Measurements from ENCODE around the gene GRB2. TPM values are rescaled to one million over a fixed set of nuclear protein-coding genes. Genes with fewer than 3 reads are reported as not detected.
A peak's percentile ranks its signal among the peaks of the same experiment; 100 is the strongest.

The GRB2 gene
- total and polyA plus RNA-seq, 10 of the 15 experiments (the other 5 are each of a cell fraction or from before 2014, with no cell fraction given): 113 to 268 (median 158) TPM

DNA sequence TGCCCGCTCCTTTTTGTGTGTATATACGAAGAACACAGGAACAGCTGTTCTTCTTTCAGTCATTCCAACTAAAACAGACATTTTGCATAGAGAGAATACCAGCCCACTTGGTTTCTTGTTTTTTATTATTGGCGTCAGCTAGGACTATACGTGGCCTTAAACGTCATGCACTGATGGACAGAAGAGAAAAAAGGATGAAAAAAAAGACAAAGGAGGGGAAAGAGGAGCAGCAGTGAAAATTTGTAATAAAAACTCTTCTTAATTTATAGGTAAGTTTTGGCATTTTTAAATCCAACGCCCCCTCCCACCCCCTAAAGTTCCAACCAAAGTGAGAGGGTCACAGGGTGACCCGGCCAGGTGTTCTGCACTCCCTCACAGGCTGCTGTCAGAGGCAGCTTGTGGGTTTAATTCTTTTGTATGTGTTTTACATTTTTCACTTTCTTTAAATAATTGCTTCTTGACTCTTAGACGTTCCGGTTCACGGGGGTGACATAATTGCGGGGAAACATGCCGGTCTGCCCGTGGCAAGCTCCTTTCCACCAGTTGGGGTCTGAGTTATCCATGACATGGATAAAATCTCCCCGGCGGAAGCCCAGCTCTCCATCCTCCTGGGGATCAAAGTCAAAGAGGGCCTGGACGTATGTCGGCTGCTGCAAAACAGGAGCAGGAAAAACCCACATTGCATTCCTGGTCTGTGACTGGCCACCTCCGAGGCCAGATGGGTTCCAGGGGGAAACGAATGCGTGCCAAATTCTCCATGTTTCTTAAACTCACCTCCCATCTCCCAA is 85.4 kb downstream of the GRB2 start (continued):
- TF ChIP-seq, protein P1, sequence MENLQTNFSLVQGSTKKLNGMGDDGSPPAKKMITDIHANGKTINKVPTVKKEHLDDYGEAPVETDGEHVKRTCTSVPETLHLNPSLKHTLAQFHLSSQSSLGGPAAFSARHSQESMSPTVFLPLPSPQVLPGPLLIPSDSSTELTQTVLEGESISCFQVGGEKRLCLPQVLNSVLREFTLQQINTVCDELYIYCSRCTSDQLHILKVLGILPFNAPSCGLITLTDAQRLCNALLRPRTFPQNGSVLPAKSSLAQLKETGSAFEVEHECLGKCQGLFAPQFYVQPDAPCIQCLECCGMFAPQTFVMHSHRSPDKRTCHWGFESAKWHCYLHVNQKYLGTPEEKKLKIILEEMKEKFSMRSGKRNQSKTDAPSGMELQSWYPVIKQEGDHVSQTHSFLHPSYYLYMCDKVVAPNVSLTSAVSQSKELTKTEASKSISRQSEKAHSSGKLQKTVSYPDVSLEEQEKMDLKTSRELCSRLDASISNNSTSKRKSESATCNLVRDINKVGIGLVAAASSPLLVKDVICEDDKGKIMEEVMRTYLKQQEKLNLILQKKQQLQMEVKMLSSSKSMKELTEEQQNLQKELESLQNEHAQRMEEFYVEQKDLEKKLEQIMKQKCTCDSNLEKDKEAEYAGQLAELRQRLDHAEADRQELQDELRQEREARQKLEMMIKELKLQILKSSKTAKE (IDR thresholded peaks at IDR 0.05; ENCODE audit: low read depth, poor library complexity, severe bottlenecking): no peak
- TF ChIP-seq KDM1A (IDR thresholded peaks at IDR 0.05; ENCODE audit: borderline replicate concordance) (no peak), SUZ12 (IDR thresholded peaks at IDR 0.05; ENCODE audit: unreplicated experiment) (no peak), DPF2 (IDR thresholded peaks at IDR 0.05) (peak; percentile 40), MTA3 (IDR thresholded peaks at IDR 0.05; ENCODE audit: borderline replicate concordance, low read length) (no peak), TCF3 (IDR thresholded peaks at IDR 0.05; ENCODE audit: borderline replicate concordance, insufficient read depth, low read depth, low read length) (peak; percentile 86; the same call in 1 of the 2 replicates), FOS (IDR thresholded peaks at IDR 0.05; ENCODE audit: borderline replicate concordance, extremely low read depth, insufficient read length) (no peak), FOXK2 (IDR thresholded peaks at IDR 0.05) (no peak), YBX1 (IDR thresholded peaks at IDR 0.05) (no peak), POLR2AphosphoS5 (IDR thresholded peaks at IDR 0.05; ENCODE audit: low read length) (peak; percentile 47; the same call in 1 of the 2 replicates), ZNF622 (IDR thresholded peaks at IDR 0.05) (no peak), STAT3 (IDR thresholded peaks at IDR 0.05; ENCODE audit: low read depth, low read length) (no peak; the same call in 1 of the 2 replicates), EGR1 (IDR thresholded peaks at IDR 0.05; ENCODE audit: borderline replicate concordance in 1 of 2, low read depth in 2 of 2, low read length in 2 of 2) (no peak), SMC3 (IDR thresholded peaks at IDR 0.05; ENCODE audit: borderline replicate concordance, low read length) (no peak), BRCA1 (IDR thresholded peaks at IDR 0.05; ENCODE audit: low read depth, low read length) (no peak), NRF1 (conservative IDR thresholded peaks at IDR 0.05; ENCODE audit: low read depth, low read length) (no peak), CREM (IDR thresholded peaks at IDR 0.05; ENCODE audit: low read depth) (peak; percentile 64), CHD1 (IDR thresholded peaks at IDR 0.05; ENCODE audit: low read depth, low read length) (no peak), PAX5 (IDR thresholded peaks at IDR 0.05; ENCODE audit: borderline replicate concordance, low read depth, low read length) (peak; percentile 64; the same call in 1 of the 2 replicates), POU2F2 (IDR thresholded peaks at IDR 0.05; ENCODE audit: borderline replicate concordance, low read depth, low read length) (0 out of 3 replicates have a peak, but pooled peaks have one; percentile 17), CBX3 (IDR thresholded peaks at IDR 0.05; ENCODE audit: borderline replicate concordance, low read depth) (no peak), ZBED1 (IDR thresholded peaks at IDR 0.05; ENCODE audit: borderline replicate concordance) (no peak; the same call in 1 of the 2 replicates)
- TF ChIP-seq, protein P2, sequence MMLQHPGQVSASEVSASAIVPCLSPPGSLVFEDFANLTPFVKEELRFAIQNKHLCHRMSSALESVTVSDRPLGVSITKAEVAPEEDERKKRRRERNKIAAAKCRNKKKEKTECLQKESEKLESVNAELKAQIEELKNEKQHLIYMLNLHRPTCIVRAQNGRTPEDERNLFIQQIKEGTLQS (IDR thresholded peaks at IDR 0.05; ENCODE audit: borderline replicate concordance, extremely low read depth, low read depth, low read length): no peak
- TF ChIP-seq, protein P3, sequence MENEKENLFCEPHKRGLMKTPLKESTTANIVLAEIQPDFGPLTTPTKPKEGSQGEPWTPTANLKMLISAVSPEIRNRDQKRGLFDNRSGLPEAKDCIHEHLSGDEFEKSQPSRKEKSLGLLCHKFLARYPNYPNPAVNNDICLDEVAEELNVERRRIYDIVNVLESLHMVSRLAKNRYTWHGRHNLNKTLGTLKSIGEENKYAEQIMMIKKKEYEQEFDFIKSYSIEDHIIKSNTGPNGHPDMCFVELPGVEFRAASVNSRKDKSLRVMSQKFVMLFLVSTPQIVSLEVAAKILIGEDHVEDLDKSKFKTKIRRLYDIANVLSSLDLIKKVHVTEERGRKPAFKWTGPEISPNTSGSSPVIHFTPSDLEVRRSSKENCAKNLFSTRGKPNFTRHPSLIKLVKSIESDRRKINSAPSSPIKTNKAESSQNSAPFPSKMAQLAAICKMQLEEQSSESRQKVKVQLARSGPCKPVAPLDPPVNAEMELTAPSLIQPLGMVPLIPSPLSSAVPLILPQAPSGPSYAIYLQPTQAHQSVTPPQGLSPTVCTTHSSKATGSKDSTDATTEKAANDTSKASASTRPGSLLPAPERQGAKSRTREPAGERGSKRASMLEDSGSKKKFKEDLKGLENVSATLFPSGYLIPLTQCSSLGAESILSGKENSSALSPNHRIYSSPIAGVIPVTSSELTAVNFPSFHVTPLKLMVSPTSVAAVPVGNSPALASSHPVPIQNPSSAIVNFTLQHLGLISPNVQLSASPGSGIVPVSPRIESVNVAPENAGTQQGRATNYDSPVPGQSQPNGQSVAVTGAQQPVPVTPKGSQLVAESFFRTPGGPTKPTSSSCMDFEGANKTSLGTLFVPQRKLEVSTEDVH (IDR thresholded peaks at IDR 0.05; ENCODE audit: low read depth, partially characterized antibody): no peak
- TF ChIP-seq, protein P4, sequence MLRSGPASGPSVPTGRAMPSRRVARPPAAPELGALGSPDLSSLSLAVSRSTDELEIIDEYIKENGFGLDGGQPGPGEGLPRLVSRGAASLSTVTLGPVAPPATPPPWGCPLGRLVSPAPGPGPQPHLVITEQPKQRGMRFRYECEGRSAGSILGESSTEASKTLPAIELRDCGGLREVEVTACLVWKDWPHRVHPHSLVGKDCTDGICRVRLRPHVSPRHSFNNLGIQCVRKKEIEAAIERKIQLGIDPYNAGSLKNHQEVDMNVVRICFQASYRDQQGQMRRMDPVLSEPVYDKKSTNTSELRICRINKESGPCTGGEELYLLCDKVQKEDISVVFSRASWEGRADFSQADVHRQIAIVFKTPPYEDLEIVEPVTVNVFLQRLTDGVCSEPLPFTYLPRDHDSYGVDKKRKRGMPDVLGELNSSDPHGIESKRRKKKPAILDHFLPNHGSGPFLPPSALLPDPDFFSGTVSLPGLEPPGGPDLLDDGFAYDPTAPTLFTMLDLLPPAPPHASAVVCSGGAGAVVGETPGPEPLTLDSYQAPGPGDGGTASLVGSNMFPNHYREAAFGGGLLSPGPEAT (IDR thresholded peaks at IDR 0.05; ENCODE audit: low read depth): no peak; the same call in 1 of the 2 replicates

All from GM12878 (cell line).